GM19351 (cell line): ENCODE results near the gene IL18R1.

Experiments
- ATAC-seq: cut with Tn5 transposase; IDR thresholded peaks from one replicate; pipeline ENCODE4 v1.9.1; 2021; ENCODE audit warnings: mild to moderate bottlenecking, moderate library complexity; ENCODE audit not compliant: unreplicated experiment

The IL18R1 gene

DNA sequence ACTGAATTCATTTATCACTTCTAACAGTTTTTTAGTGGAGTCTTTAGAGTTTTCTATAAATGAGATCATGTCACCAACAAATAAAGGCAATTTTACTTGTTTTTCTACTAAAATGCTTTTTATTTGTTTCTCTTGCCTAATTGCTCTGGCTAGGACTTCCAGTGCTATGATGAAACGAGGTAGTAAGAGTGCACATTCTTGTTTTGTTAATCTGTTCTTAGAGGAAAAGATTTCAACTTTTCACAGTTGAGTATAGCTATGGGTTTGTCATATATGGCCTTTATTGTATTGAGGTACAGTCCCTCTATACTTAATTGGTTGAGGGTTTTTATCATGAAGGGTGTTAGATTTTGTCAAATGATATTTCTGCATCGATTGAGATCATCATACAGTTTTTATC lies 73.0 kb downstream of the IL18R1 start:
- ATAC-seq = no peak

DNA sequence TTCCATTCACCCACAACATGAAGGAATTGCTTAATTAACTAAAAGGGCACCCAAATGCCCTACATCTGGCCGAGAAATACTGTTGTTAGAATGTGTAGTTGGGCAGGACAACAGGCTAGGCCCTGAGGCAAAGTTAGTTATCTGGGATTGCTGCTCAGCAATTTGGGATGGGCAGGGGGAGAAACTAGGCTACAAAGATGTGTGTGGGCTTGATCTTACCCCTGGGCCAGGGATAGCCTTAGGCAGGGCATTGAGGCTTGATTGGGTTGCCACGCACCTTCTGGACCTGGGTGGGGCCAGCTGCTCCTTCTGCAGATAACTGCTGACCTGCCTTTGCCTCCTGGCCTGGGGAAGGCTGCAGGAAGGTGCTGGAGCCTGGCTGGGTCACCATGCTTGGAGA lies 76.8 kb downstream of the IL18R1 start:
- no peak for ATAC-seq

DNA sequence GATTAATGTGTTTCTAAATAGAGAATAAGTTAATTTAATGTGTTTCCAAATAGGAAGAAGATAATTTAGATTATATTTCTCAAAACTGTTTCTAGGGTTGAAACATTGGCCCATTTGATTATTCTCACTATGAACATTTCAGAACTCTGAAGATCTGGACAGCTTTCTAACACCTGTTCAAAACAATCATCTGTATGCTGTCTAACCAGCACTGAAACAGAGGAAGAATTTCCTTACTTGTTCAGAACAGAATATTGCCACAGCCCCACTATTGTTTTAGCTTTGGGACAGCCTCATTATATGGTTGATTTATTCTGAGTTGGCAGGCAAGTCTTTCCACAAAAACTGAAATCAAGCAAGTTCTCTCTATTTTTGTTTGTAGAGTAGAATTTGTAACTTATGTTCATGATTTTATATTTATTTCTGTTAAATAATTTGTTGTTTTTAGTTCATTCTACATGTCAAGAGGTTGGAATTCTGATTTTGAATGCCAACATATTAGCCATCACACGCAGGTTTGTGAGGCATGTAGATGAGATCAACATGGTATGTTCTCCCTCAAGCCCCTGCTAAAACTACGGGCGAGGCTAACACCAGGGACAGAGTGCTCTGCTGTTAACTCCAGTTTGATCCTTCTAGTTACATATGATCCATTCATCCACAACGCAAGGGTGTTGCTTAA lies 78.5 kb downstream of the IL18R1 start:
- ATAC-seq = no peak

GRCh38 chr2:102434655-102435381 lies 79.2 kb downstream of the IL18R1 start:
- no peak for ATAC-seq

GRCh38 chr2:102435741-102436140 lies 80.1 kb downstream of the IL18R1 start:
- ATAC-seq = no peak

DNA sequence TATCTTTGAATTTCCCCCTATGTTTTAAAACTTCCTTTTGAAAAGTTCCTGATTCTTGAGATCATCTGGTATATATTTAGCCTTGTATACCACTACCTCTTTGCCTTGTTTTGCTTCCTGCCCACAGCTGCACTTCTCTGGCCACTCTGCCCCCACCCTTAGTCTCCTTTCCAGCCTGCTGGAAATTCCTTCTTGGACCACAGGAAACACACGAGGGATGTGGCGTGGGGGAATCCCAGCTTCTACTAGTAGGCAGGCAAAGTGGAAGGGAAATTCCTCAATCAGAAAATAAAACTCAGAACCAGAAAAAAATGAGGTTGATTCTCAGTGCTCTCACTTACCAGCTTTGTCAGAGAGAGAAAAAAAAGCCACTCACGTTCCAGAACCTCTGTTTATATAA lies 80.7 kb downstream of the IL18R1 start:
- ATAC-seq = no peak

DNA sequence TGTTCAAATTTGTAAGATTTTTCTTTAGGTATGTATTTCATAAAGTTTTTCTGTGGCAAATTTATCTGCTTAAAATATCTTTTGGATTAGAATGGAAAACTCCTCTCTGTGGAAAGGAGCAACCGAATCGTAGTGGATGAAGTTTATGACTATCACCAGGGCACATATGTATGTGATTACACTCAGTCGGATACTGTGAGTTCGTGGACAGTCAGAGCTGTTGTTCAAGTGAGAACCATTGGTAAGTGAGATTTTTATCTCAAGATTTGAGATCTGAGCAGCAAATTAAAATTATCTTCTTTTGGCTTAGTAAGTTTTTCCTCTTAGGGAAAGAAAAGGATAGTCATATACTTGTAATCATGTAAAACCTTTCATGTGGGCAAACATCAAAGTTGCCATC lies 81.5 kb downstream of the IL18R1 start:
- no peak for ATAC-seq

DNA sequence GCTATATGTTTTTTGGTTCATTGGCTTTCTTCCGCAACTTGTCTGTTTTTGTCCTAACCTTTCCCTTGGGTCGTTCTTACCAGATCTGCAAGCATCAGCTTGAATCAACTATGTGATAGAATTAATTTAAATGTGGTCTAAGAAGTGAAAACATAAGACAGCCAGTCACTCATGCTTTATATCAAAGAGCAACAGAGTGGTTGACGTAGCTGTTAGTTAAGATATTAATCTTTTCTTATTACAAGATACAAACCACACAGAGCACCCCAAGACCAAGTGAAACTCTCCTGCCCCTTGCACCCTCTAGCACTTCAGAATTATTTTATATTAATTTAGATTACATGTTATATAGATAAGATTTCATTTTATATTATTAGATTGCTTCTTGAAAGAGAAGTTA lies 82.5 kb downstream of the IL18R1 start:
- no peak for ATAC-seq

GRCh38 chr2:102438578-102438977 lies 83.0 kb downstream of the IL18R1 start:
- no peak for ATAC-seq

GRCh38 chr2:102439065-102439695 lies 83.6 kb downstream of the IL18R1 start:
- ATAC-seq = no peak

DNA sequence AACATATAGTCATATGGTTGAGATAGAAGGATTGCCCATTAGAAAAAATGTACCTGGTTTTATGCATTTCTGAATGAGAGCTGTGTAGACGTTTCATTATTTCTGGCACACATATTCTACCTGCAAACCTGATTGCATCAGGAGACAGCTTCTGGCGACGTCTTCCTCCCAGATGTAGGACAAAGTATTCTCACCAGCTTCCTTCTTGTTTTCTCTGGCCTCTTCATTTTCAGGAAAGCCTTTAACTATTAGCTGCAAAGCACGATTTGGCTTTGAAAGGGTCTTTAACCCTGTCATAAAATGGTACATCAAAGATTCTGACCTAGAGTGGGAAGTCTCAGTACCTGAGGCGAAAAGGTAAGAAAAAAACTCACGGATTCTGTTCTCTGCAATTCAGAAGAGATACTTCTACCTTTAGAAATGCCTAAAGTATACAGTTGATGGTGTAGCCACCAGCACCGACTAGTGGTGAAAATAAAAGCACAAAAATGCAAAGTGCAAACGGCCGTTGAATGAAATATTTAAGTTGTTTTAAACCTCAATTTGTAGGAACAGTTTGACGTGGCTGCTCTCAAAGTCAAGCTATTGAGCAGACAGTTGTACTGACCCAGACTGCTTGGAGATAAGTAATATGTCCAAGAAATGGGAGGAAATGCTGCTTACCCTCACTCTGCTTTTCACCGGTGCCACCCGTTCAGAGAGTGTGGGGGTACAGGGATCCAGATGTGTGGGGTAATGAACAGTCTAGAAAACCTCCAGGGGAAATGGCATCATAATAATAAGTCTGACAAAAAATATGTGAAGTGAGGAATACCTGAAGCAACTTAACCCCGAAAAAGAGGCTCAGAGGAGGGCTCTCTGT lies 87.6 kb downstream of the IL18R1 start:
- ATAC-seq = peak; percentile 79

DNA sequence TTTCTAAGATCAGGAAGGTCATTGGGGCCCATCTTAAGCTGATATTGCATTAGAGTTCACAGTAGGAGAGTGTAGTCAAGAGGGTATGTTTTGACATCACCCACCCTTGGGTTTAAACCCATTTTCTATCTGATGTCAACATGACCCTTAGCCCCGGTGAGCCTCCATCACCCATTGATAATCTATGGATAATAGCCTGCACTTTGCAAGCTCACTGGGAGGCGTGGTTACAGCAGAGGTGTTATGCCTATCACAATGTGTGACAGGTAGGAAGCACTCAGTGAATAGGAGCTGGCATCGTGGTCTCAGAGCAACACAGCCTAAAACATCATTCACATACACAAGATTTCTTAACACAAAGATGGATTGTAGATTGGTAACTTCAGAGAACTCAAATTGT lies 88.6 kb downstream of the IL18R1 start:
- no peak for ATAC-seq

GRCh38 chr2:102446936-102447335 lies 91.3 kb downstream of the IL18R1 start:
- ATAC-seq = no peak
